Fibroblast of peridontal ligament (primary cell): ENCODE results near the gene MARVELD2.
A peak's percentile ranks its signal among the peaks of the same experiment; 100 is the strongest.
"Not testable (repeated sequence)": the region's sequence is repeated elsewhere in the genome, so short reads cannot be mapped to it uniquely, and the experiment has no call there.

Experiments
- DNase-seq: peaks from one replicate; pipeline ENCODE4 v3.0.0-alpha.2; 2010; ENCODE audit errors: extremely low read depth

The MARVELD2 gene

GRCh38 chr5:69449511-69449910 lies 34.6 kb downstream of the MARVELD2 start:
- DNase-seq: no peak

- peak; percentile 73 for DNase-seq
These were observed 35.2 kb downstream of the MARVELD2 start for GRCh38 chr5:69450116-69450515.

- not testable (repeated sequence) for DNase-seq
These were observed 35.6 kb downstream of the MARVELD2 start for GRCh38 chr5:69450527-69450926.

GRCh38 chr5:69451941-69452647 lies 37.2 kb downstream of the MARVELD2 start:
- DNase-seq: no peak

GRCh38 chr5:69453487-69453886 lies 38.6 kb downstream of the MARVELD2 start:
- DNase-seq: not testable (repeated sequence)

GRCh38 chr5:69454460-69455249 lies 39.7 kb downstream of the MARVELD2 start:
- no peak for DNase-seq

- not testable (repeated sequence) for DNase-seq
These were observed 40.6 kb downstream of the MARVELD2 start for GRCh38 chr5:69455428-69455988.

GRCh38 chr5:69462170-69462569 lies 47.3 kb downstream of the MARVELD2 start:
- DNase-seq: no peak

GRCh38 chr5:69466375-69466774 lies 51.5 kb downstream of the MARVELD2 start:
- DNase-seq: not testable (repeated sequence)

GRCh38 chr5:69467442-69468225 lies 52.7 kb downstream of the MARVELD2 start:
- no peak for DNase-seq

- DNase-seq: no peak
These were observed 53.7 kb downstream of the MARVELD2 start for GRCh38 chr5:69468631-69469030.

GRCh38 chr5:69471516-69471915 lies 56.6 kb downstream of the MARVELD2 start:
- not testable (repeated sequence) for DNase-seq

GRCh38 chr5:69472535-69473143 lies 57.7 kb downstream of the MARVELD2 start:
- not testable (repeated sequence) for DNase-seq

- DNase-seq: no peak
These were observed 62.3 kb downstream of the MARVELD2 start for GRCh38 chr5:69477170-69477569.

GRCh38 chr5:69478296-69478695 lies 63.4 kb downstream of the MARVELD2 start:
- DNase-seq: not testable (repeated sequence)

GRCh38 chr5:69484891-69485290 lies 70.0 kb downstream of the MARVELD2 start:
- no peak for DNase-seq

- no peak for DNase-seq
These were observed 70.6 kb downstream of the MARVELD2 start for GRCh38 chr5:69485471-69485870.

GRCh38 chr5:69489246-69489645 lies 74.3 kb downstream of the MARVELD2 start:
- DNase-seq: no peak

GRCh38 chr5:69491027-69491426 lies 76.1 kb downstream of the MARVELD2 start:
- DNase-seq: no peak

GRCh38 chr5:69491838-69492390 lies 77.0 kb downstream of the MARVELD2 start:
- DNase-seq: no peak

- no peak for DNase-seq
These were observed 77.5 kb downstream of the MARVELD2 start, which contains the start of gene OCLN for GRCh38 chr5:69492391-69492922. Gene OCLN, plus strand, starts transcription at chr5:69492790. Its CDS starts 11,455 bp downstream, at chr5:69504245.
